K562 (cell line): Measurements from ENCODE around the gene ACOT13. TPM values are rescaled to one million over a fixed set of nuclear protein-coding genes. Genes with fewer than 3 reads are reported as not detected.

Experiments used
- DACH1 ChIP-seq: fragments of 450-650 bp; IDR thresholded peaks from 2 replicates; pipeline ENCODE4 v1.6.1; 2018; ENCODE audit not compliant: partially characterized antibody
- DNMT1 ChIP-seq: fragments of 450-650 bp; IDR thresholded peaks from 2 replicates; pipeline ENCODE4 v1.6.1; 2016; ENCODE audit warnings: antibody characterized with exemption, mild to moderate bottlenecking
- ELF2 ChIP-seq: fragments of 250-450 bp; sonication (Bioruptor Pico); IDR thresholded peaks from 2 replicates; pipeline ENCODE4 v1.5.0; 2021; ENCODE audit warnings: mild to moderate bottlenecking
- ELF4 ChIP-seq: fragments of 450-650 bp; formaldehyde crosslinking; IDR thresholded peaks from 2 replicates; pipeline ENCODE4 v1.4.0; 2022; ENCODE audit warnings: missing genetic modification characterization
- FOXJ3 ChIP-seq: sonication (generic); formaldehyde crosslinking; IDR thresholded peaks from 2 replicates; pipeline ENCODE4 v1.4.0; 2020; ENCODE audit warnings: mild to moderate bottlenecking, missing genetic modification reagents
- HBP1 ChIP-seq: fragments of 450-650 bp; formaldehyde crosslinking; IDR thresholded peaks from 2 replicates; pipeline ENCODE4 v1.4.0; 2022; ENCODE audit warnings: missing genetic modification characterization
- RB1 ChIP-seq: fragments of 450-650 bp; IDR thresholded peaks from 2 replicates; pipeline ENCODE4 v1.6.1; 2017; ENCODE audit warnings: low read depth, mild to moderate bottlenecking
- ZBTB8A ChIP-seq: fragments of 450-650 bp; IDR thresholded peaks from 2 replicates; pipeline ENCODE4 v1.6.1; 2018; ENCODE audit warnings: mild to moderate bottlenecking, moderate library complexity; ENCODE audit not compliant: partially characterized antibody
- ZFP91 ChIP-seq: sonication (generic); formaldehyde crosslinking; IDR thresholded peaks from 2 replicates; pipeline ENCODE4 v1.8.0; 2022; ENCODE audit warnings: mild to moderate bottlenecking, missing genetic modification reagents
- polyA plus RNA-seq, 8 experiments: library from polyadenylated mRNA; depleted of rRNA in 4 of 8; stranded (reverse) in 5 of 8; unstranded in 3 of 8; fragments of >200 nt; fragmentation: Nextera tagmentation in 2 of 8; fragmentation: Illumina TruSeq in 1 of 8; extraction: Ambion mirVana in 2 of 8; extraction: Trizol in 1 of 8; gene quantifications; 2 replicates each; pipeline versions ENCODE4 v1.2.1 to v1.2.3, GENCODE V29; 2011 to 2014; ENCODE audit warnings: inconsistent platforms in 1 of 8, missing spikeins in 1 of 8
- total RNA-seq, 7 experiments: library from RNA; depleted of rRNA in 6 of 7; stranded (reverse); fragments of >200 nt in 6 of 7; fragmentation: Illumina TruSeq in 2 of 7; extraction: Trizol in 2 of 7; gene quantifications; 2 replicates each; pipeline versions ENCODE4 v1.2.1 to v1.2.3, GENCODE V29; 2011 to 2021; ENCODE audit warnings: low replicate concordance in 1 of 7
- TF ChIP-seq, protein P1 (sequence below), 2 experiments: fragments of 450-650 bp in 1 of 2; sonication (generic) in 1 of 2; formaldehyde crosslinking in 1 of 2; IDR thresholded peaks; 2 replicates each; pipeline versions ENCODE4 v1.7.1 to v1.9.0; 2016 to 2022; ENCODE audit warnings: inconsistent platforms in 1 of 2, mild to moderate bottlenecking in 1 of 2, missing genetic modification reagents in 1 of 2
- TF ChIP-seq, protein P2 (sequence below): sonication (generic); formaldehyde crosslinking; IDR thresholded peaks from 2 replicates; pipeline ENCODE4 v1.8.0; 2023; ENCODE audit warnings: mild to moderate bottlenecking, missing genetic modification reagents

ACOT13 gene
- total and polyA plus RNA-seq, 9 of the 15 experiments (the other 6 are each of a cell fraction or from before 2014, with no cell fraction given) = 14.1 to 129 (median 65.7) TPM

DNA sequence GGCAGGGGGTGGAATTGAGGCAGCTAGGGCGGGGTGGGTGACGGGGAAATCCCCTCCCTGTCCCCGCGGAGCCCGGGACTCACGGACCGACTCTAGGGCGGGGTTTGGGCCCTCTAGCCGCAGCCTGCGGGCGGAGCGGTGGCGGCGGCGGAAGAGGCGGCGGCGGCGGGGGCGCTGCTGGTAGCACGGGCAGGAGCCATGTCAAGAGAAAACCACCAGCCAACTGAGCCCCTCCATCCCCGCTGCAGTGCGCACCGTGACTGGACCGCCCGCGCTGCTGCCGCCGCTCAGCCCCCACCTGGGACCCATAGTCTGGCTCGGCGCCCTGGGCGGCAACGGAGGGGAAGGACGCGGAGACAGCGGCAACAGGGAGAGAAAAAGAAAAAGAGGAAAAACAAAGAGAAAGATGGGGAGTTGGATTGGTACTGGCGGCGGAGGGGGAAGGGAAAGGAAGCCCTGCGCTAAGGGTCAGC lies 53.3 kb downstream of the ACOT13 start (continued):
- TF ChIP-seq ZBTB8A = no peak
- no peak for TF ChIP-seq ELF4
- no peak for TF ChIP-seq FOXJ3 (CRISPR knock-in tag)
- TF ChIP-seq DNMT1 = no peak
- TF ChIP-seq DACH1 = no peak
- TF ChIP-seq, protein P1, sequence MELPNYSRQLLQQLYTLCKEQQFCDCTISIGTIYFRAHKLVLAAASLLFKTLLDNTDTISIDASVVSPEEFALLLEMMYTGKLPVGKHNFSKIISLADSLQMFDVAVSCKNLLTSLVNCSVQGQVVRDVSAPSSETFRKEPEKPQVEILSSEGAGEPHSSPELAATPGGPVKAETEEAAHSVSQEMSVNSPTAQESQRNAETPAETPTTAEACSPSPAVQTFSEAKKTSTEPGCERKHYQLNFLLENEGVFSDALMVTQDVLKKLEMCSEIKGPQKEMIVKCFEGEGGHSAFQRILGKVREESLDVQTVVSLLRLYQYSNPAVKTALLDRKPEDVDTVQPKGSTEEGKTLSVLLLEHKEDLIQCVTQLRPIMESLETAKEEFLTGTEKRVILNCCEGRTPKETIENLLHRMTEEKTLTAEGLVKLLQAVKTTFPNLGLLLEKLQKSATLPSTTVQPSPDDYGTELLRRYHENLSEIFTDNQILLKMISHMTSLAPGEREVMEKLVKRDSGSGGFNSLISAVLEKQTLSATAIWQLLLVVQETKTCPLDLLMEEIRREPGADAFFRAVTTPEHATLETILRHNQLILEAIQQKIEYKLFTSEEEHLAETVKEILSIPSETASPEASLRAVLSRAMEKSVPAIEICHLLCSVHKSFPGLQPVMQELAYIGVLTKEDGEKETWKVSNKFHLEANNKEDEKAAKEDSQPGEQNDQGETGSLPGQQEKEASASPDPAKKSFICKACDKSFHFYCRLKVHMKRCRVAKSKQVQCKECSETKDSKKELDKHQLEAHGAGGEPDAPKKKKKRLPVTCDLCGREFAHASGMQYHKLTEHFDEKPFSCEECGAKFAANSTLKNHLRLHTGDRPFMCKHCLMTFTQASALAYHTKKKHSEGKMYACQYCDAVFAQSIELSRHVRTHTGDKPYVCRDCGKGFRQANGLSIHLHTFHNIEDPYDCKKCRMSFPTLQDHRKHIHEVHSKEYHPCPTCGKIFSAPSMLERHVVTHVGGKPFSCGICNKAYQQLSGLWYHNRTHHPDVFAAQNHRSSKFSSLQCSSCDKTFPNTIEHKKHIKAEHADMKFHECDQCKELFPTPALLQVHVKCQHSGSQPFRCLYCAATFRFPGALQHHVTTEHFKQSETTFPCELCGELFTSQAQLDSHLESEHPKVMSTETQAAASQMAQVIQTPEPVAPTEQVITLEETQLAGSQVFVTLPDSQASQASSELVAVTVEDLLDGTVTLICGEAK (IDR thresholded peaks at IDR 0.05) = no peak
- TF ChIP-seq, protein P1 (CRISPR knock-in tag; IDR thresholded peaks at IDR 0.05) = no peak; the same call in 1 of the 2 replicates
- TF ChIP-seq ELF2 = no peak
- 0 out of 2 replicates have a peak, but pooled peaks have one; percentile 11 for TF ChIP-seq HBP1 (CRISPR knock-in tag)
- TF ChIP-seq, protein P2, sequence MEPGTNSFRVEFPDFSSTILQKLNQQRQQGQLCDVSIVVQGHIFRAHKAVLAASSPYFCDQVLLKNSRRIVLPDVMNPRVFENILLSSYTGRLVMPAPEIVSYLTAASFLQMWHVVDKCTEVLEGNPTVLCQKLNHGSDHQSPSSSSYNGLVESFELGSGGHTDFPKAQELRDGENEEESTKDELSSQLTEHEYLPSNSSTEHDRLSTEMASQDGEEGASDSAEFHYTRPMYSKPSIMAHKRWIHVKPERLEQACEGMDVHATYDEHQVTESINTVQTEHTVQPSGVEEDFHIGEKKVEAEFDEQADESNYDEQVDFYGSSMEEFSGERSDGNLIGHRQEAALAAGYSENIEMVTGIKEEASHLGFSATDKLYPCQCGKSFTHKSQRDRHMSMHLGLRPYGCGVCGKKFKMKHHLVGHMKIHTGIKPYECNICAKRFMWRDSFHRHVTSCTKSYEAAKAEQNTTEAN = no peak; the same call in 1 of the 2 replicates
- peak; percentile 31; the same call in 1 of the 2 replicates for TF ChIP-seq RB1
- no peak for TF ChIP-seq ZFP91 (CRISPR knock-in tag)
